Activated B cell treated with CpG ODN at 0.5 μM for 24 hours (primary cell): ENCODE results near the gene DOC2A. TPM values are rescaled to one million over a fixed set of nuclear protein-coding genes. Genes with fewer than 3 reads are reported as not detected.
A peak's percentile ranks its signal among the peaks of the same experiment; 100 is the strongest.

Experiments used
- ATAC-seq: fragments of 200-7000 bp; cut with Tn5 transposase; one replicate; pipeline ENCODE4 v1.10.0; 2021; ENCODE audit warnings: low read depth, mild to moderate bottlenecking, moderate library complexity
- CTCF ChIA-PET: fragments of 350-600 bp; sonication (Branson Sonifier 250); formaldehyde crosslinking; loops from one replicate; lab custom pipeline; 2021; ENCODE audit warnings: antibody characterized with exemption; lab: Charles Lee
- POLR2A ChIA-PET: fragments of 350-600 bp; sonication (Branson Sonifier 250); formaldehyde crosslinking; loops from one replicate; lab custom pipeline; 2021; ENCODE audit warnings: antibody characterized with exemption; lab: Charles Lee
- DNase-seq: peaks from one replicate; pipeline ENCODE4 v3.0.0; 2022
- H3K27ac Mint-ChIP-seq: one replicate; pipeline ENCODE4 v1.8.0; 2020; ENCODE audit warnings: mixed read lengths
- H3K27me3 Mint-ChIP-seq: one replicate; pipeline ENCODE4 v1.8.0; 2021; ENCODE audit warnings: mixed read lengths
- H3K36me3 Mint-ChIP-seq: one replicate; pipeline ENCODE4 v1.8.0; 2021; ENCODE audit warnings: low read depth, mixed read lengths
- H3K4me1 Mint-ChIP-seq: one replicate; pipeline ENCODE4 v1.8.0; 2021; ENCODE audit warnings: mixed read lengths
- H3K4me3 Mint-ChIP-seq: one replicate; pipeline ENCODE4 v1.8.0; 2020; ENCODE audit warnings: mild to moderate bottlenecking, mixed read lengths
- H3K9me3 Mint-ChIP-seq: one replicate; pipeline ENCODE4 v1.8.0; 2020; ENCODE audit warnings: mixed read lengths
- CTCF ChIP-seq: fragments of 200-600 bp; IDR thresholded peaks from one replicate; pipeline ENCODE4 v1.8.0; 2022; ENCODE audit warnings: antibody characterized with exemption, mild to moderate bottlenecking
- intact Hi-C: fragments of 100-400 bp; cut with micrococcal nuclease; formaldehyde crosslinking; loops from one replicate; pipeline ENCODE4 v1.15.1; 2024
- total RNA-seq: library from RNA; stranded (reverse); gene quantifications from 2 replicates; pipeline ENCODE4 v1.2.3, GENCODE V29; 2022

The DOC2A gene
- total RNA-seq, 1 donor from 2014 or later, result not detected

GRCh38 chr16:29993903-29994599 is 16.8 kb downstream of the DOC2A start:
- H3K27ac Mint-ChIP-seq, result no peak overlapping the region
- intact Hi-C loops, result no loop called here
- no peak for TF ChIP-seq CTCF
- DNase-seq (no peak), ATAC-seq (no peak)
- H3K27me3 Mint-ChIP-seq, result no peaks in the 10 kb centered on the region
- POLR2A ChIA-PET, result interaction anchor here (0.5 to 1.8 kb wide), 4 partner anchors 8 to 68 kb away, joined by 3 to 11 read pairs (median 5); partner anchors contain the start of gene KCTD13
- H3K36me3 Mint-ChIP-seq, result peaks cover 63% of the 10 kb centered on the region
- no peaks in the 10 kb centered on the region for H3K9me3 Mint-ChIP-seq
- H3K4me1 Mint-ChIP-seq, result peaks cover 29% of the 10 kb centered on the region
- peak overlapping the region; percentile 57 for H3K4me3 Mint-ChIP-seq
- CTCF ChIA-PET, result interaction anchor here (1.5 kb wide), 1 partner anchor 32 kb away, joined by 5 read pairs; the partner anchor contains the start of gene TMEM219

- DNase-seq (no peak), ATAC-seq (no peak)
- TF ChIP-seq CTCF, result no peak
- ChIA-PET POLR2A (interaction anchor here (0.5 to 1.8 kb wide), 5 partner anchors 8 to 67 kb away, joined by 3 to 12 read pairs (median 6); partner anchors contain the start of gene KCTD13), CTCF (interaction anchor here (1.5 kb wide), 1 partner anchor 32 kb away, joined by 5 read pairs; the partner anchor contains the start of gene TMEM219)
- no peak overlapping the region for H3K4me3 Mint-ChIP-seq
- no peak overlapping the region for H3K27ac Mint-ChIP-seq
- no peaks in the 10 kb centered on the region for H3K9me3 Mint-ChIP-seq
- no peaks in the 10 kb centered on the region for H3K27me3 Mint-ChIP-seq
- peaks cover 64% of the 10 kb centered on the region for H3K36me3 Mint-ChIP-seq
- intact Hi-C loops, result no loop called here
- H3K4me1 Mint-ChIP-seq, result peaks cover 28% of the 10 kb centered on the region
Observed at GRCh38 chr16:29993191-29993902, 17.5 kb downstream of the DOC2A start.

DNA sequence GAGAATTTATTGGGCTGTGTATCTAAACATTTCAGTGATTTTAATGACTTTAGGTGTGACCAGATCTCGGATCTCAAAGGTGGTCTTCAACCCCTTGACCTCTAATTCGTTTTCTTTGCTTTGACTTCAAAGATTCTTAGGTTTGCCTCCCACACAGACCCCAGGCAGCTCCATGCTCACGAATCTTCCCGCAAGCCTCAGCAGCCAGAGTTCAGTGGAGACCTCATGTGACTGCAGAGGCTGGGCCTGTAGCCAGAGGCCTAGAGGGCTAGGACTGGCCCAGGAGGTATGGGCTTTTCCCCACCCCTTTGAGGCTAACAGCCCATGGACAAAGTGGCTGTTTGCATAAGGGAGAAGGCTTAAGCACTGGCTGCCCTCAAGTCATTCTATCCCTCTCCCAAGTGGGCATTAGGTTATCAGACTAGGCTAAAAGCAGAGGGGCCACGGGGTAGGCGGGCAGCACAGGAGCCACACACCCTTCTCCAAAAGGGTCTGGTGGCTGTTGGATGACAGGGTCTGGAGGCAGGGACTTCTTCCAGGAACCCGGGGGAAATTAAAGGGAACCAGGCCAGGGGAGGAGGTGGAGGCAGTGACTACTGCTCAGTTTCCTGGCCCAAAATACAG is 18.4 kb downstream of the DOC2A start:
- intact Hi-C loops, result no loop called here
- peaks cover 65% of the 10 kb centered on the region for H3K36me3 Mint-ChIP-seq

GRCh38 chr16:29991571-29991904 is 19.3 kb downstream of the DOC2A start:
- Mint-ChIP-seq H3K9me3 (no peaks in the 10 kb centered on the region), H3K36me3 (peaks cover 66% of the 10 kb centered on the region), H3K4me3 (no peak overlapping the region), H3K27me3 (no peaks in the 10 kb centered on the region), H3K27ac (no peak overlapping the region), H3K4me1 (peaks cover 18% of the 10 kb centered on the region)
- ChIA-PET CTCF (interaction anchor here (0.5 kb wide), 1 partner anchor 25 kb away, joined by 3 read pairs; no protein-coding TSS in a partner anchor), POLR2A (no interaction called here)
- ATAC-seq (no peak), DNase-seq (no peak)
- TF ChIP-seq CTCF, result no peak
- intact Hi-C loops, result no loop called here

More for the DNA sequence above, 18.4 kb downstream of the DOC2A start:
- Mint-ChIP-seq H3K4me1 (peaks cover 24% of the 10 kb centered on the region), H3K27ac (peak overlapping the region; percentile 50), H3K4me3 (no peak overlapping the region), H3K9me3 (no peaks in the 10 kb centered on the region), H3K27me3 (no peaks in the 10 kb centered on the region)
- ChIA-PET POLR2A (interaction anchor here (1.4 kb wide), 1 partner anchor 11 kb away, joined by 12 read pairs; no protein-coding TSS in a partner anchor), CTCF (interaction anchor here (0.7 to 1.5 kb wide), 2 partner anchors 31 to 48 kb away, joined by 3 to 5 read pairs; partner anchors contain the start of gene TMEM219)
- no peak for ATAC-seq
- DNase-seq, result no peak
- TF ChIP-seq CTCF, result no peak
